NCI-H1105 treated with DMSO at 0.1 percent for 48 hours (cell line): Measurements from ENCODE around the gene RNF227.
"Not testable (repeated sequence)": the region's sequence is repeated elsewhere in the genome, so short reads cannot be mapped to it uniquely, and the experiment has no call there.

ENCODE experiments used
- DNase-seq: peaks from one replicate; lab custom pipeline; 2025; lab: John Stamatoyannopoulos, UW

The RNF227 gene

DNA sequence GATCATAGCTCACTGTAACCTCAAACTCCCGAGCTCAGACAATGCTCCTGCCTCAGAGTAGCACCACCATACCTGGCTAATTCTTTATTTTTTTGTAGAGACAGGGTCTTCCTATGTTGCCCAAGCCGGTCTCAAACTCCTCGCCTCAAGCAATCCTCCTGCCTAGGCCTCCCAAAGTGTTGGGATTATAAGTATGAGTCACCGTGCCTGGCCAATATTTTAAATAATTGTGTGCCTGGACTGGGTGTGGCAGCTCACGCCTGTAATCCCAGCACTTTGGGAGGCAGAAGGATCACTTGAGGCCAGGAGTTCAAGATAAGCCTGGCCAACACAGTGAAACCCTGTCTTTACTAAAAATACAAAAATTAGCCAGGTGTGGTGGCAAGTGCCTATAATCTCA, 51.7 kb downstream of the RNF227 start:
- not testable (repeated sequence) for DNase-seq
